Neural cell (in vitro differentiated cells): ENCODE measurements around the gene TBC1D30. TPM values are rescaled to one million over a fixed set of nuclear protein-coding genes. Genes with fewer than 3 reads are reported as not detected.

Source experiments
- H2AFZ ChIP-seq: fragments of 200-600, 300-800 bp; sonication (generic), shearing (Covaris generic); 2 replicates; pipeline ENCODE4 v1.6.0; 2014; ENCODE audit warnings: low read depth, mild to moderate bottlenecking, antibody characterized with exemption, low read length, moderate library complexity
- H3F3A ChIP-seq: fragments of 200-600 bp; shearing (Covaris generic); 2 replicates; pipeline ENCODE4 v1.6.1; 2016; ENCODE audit warnings: mild to moderate bottlenecking, moderate library complexity, mixed read lengths, antibody characterized with exemption, low read length; ENCODE audit not compliant: insufficient read depth, poor library complexity, severe bottlenecking
- H3K27ac ChIP-seq: fragments of 200-600, 300-800 bp; sonication (generic), shearing (Covaris generic); 2 replicates; pipeline ENCODE4 v1.5.1; 2014; ENCODE audit warnings: mild to moderate bottlenecking, low read length, moderate library complexity
- H3K27me3 ChIP-seq: fragments of 300-800, 200-600 bp; sonication (generic), shearing (Covaris generic); 2 replicates; pipeline ENCODE4 v1.6.0; 2014; ENCODE audit warnings: mild to moderate bottlenecking, low read depth, low read length, moderate library complexity; ENCODE audit not compliant: insufficient read depth
- H3K36me3 ChIP-seq: fragments of 300-800, 200-600 bp; sonication (generic), shearing (Covaris generic); 2 replicates; pipeline ENCODE4 v1.5.1; 2014; ENCODE audit warnings: mild to moderate bottlenecking, antibody characterized with exemption, low read length, moderate library complexity; ENCODE audit not compliant: insufficient read depth
- H3K4me2 ChIP-seq: fragments of 300-800, 200-600 bp; sonication (generic), shearing (Covaris generic); 2 replicates; pipeline ENCODE4 v1.6.0; 2014; ENCODE audit warnings: mild to moderate bottlenecking, low read length
- H3K4me3 ChIP-seq: fragments of 300-800, 200-600 bp; sonication (generic), shearing (Covaris generic); 2 replicates; pipeline ENCODE4 v1.5.1; 2014; ENCODE audit warnings: mild to moderate bottlenecking, low read length, moderate library complexity
- H3K79me2 ChIP-seq: fragments of 200-600 bp; shearing (Covaris generic); replicated peaks from 2 replicates; pipeline ENCODE4 v1.6.0; 2014; ENCODE audit warnings: mild to moderate bottlenecking, low read length, moderate library complexity; ENCODE audit not compliant: insufficient read depth
- H3K9ac ChIP-seq: fragments of 300-800, 200-600 bp; sonication (generic), shearing (Covaris generic); 2 replicates; pipeline ENCODE4 v1.6.1; 2016; ENCODE audit warnings: mild to moderate bottlenecking, low read length, mixed read lengths
- H3K9me2 ChIP-seq: fragments of 200-600 bp; shearing (Covaris generic); 2 replicates; pipeline ENCODE4 v1.6.1; 2016; ENCODE audit warnings: mild to moderate bottlenecking, low read length, mixed read lengths; ENCODE audit not compliant: insufficient read depth
- H3K9me3 ChIP-seq: fragments of 200-600, 300-800 bp; sonication (generic), shearing (Covaris generic); 2 replicates; pipeline ENCODE4 v1.6.1; 2016; ENCODE audit warnings: mild to moderate bottlenecking, mixed run types, low read length, moderate library complexity, mixed read lengths
- H4K20me1 ChIP-seq: fragments of 200-600 bp; shearing (Covaris generic); 2 replicates; pipeline ENCODE4 v1.6.1; 2016; ENCODE audit warnings: mild to moderate bottlenecking, mixed run types; ENCODE audit not compliant: insufficient read depth
- CTCF ChIP-seq: fragments of 450-650 bp; IDR thresholded peaks from 2 replicates; pipeline ENCODE4 v1.5.1; 2014; ENCODE audit warnings: antibody characterized with exemption, mild to moderate bottlenecking, moderate library complexity; ENCODE audit not compliant: poor library complexity, severe bottlenecking
- EP300 ChIP-seq: fragments of 450-650 bp; conservative IDR thresholded peaks from 2 replicates; pipeline ENCODE4 v1.6.1; 2014; ENCODE audit warnings: antibody characterized with exemption, mild to moderate bottlenecking, moderate library complexity; ENCODE audit not compliant: poor library complexity, severe bottlenecking
- EZH2 ChIP-seq: fragments of 200-600, 300-800 bp; shearing (Covaris generic), sonication (generic); IDR thresholded peaks from 2 replicates; pipeline ENCODE4 v1.6.1; 2014; ENCODE audit warnings: antibody characterized with exemption, low read length, borderline replicate concordance, mild to moderate bottlenecking; ENCODE audit not compliant: insufficient read depth, poor library complexity, severe bottlenecking
- MXI1 ChIP-seq: fragments of 450-650 bp; conservative IDR thresholded peaks from 2 replicates; pipeline ENCODE4 v1.6.1; 2014; ENCODE audit warnings: antibody characterized with exemption, mild to moderate bottlenecking; ENCODE audit not compliant: poor library complexity, severe bottlenecking
- POLR2AphosphoS5 ChIP-seq: IDR thresholded peaks from 2 replicates; pipeline ENCODE4 v1.6.1; 2012
- RAD21 ChIP-seq: fragments of 450-650 bp; conservative IDR thresholded peaks from 2 replicates; pipeline ENCODE4 v1.6.1; 2014; ENCODE audit warnings: antibody characterized with exemption, mild to moderate bottlenecking, moderate library complexity
- REST ChIP-seq: IDR thresholded peaks from 2 replicates; pipeline ENCODE4 v1.6.1; 2012; ENCODE audit warnings: borderline replicate concordance
- SMC3 ChIP-seq: fragments of 450-650 bp; conservative IDR thresholded peaks from 2 replicates; pipeline ENCODE4 v1.6.1; 2014; ENCODE audit warnings: antibody characterized with exemption, mild to moderate bottlenecking, moderate library complexity; ENCODE audit not compliant: poor library complexity
- TAF1 ChIP-seq: IDR thresholded peaks from 2 replicates; pipeline ENCODE4 v1.6.1; 2012; ENCODE audit warnings: low read depth
- polyA plus RNA-seq: library from polyadenylated mRNA; depleted of rRNA; stranded (reverse); fragments of >200 nt; gene quantifications from 2 replicates; pipeline ENCODE4 v1.2.3, GENCODE V29; 2014

TBC1D30 gene
- polyA plus RNA-seq, 1 donor from 2014 or later: 17.6 TPM

GRCh38 chr12:64864319-64864718 is 39.9 kb downstream of the TBC1D30 start:
- Histone ChIP-seq H3K9me3 (no peaks in the 10 kb centered on the region), H2AFZ (no peak overlapping the region), H3K27me3 (no peaks in the 10 kb centered on the region), H3K4me2 (no peak overlapping the region), H3K36me3 (no peaks in the 10 kb centered on the region), H3K79me2 (no peaks in the 10 kb centered on the region), H3K27ac (no peak overlapping the region), H3K9ac (no peak overlapping the region), H3K9me2 (no peaks in the 10 kb centered on the region), H3F3A (no peaks in the 10 kb centered on the region), H4K20me1 (no peaks in the 10 kb centered on the region), H3K4me3 (no peak overlapping the region)
- no peak for TF ChIP-seq RAD21

DNA sequence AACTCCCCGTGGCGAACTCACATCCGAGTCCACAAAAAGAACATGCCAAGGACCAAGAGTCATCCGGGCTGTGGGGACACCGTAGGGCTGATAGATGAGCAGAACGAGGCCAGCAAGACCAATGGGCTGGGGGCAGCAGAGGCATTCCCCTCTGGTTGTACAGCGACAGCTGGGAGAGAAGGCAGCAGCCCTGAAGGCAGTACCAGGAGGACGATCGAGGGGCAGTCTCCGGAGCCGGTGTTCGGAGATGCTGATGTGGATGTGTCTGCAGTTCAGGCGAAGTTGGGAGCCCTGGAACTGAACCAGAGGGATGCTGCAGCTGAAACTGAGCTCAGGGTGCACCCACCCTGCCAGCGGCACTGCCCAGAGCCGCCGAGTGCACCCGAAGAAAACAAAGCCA is 50.7 kb downstream of the TBC1D30 start:
- H3K4me2 ChIP-seq: no peak overlapping the region
- no peak overlapping the region for H3K27ac ChIP-seq
- no peaks in the 10 kb centered on the region for H3K27me3 ChIP-seq
- H3K9ac ChIP-seq: no peak overlapping the region
- H3K9me2 ChIP-seq: no peaks in the 10 kb centered on the region
- H3K4me3 ChIP-seq: no peak overlapping the region
- H3K36me3 ChIP-seq: peaks cover 3% of the 10 kb centered on the region
- H4K20me1 ChIP-seq: no peaks in the 10 kb centered on the region
- H3K79me2 ChIP-seq: no peaks in the 10 kb centered on the region
- H3F3A ChIP-seq: no peaks in the 10 kb centered on the region
- no peak overlapping the region for H2AFZ ChIP-seq
- H3K9me3 ChIP-seq: no peaks in the 10 kb centered on the region
- TF ChIP-seq POLR2AphosphoS5 (no peak), RAD21 (no peak), EP300 (no peak), CTCF (no peak), EZH2 (no peak), SMC3 (no peak), TAF1 (no peak), REST (no peak), MXI1 (no peak)

- no peaks in the 10 kb centered on the region for H3F3A ChIP-seq
- peaks cover 3% of the 10 kb centered on the region for H3K36me3 ChIP-seq
- no peak for TF ChIP-seq RAD21
- no peak for TF ChIP-seq TAF1
- no peak for TF ChIP-seq REST
- TF ChIP-seq SMC3: no peak
- TF ChIP-seq POLR2AphosphoS5: no peak
- no peak for TF ChIP-seq CTCF
- TF ChIP-seq MXI1: no peak
- TF ChIP-seq EP300: no peak
- TF ChIP-seq EZH2: no peak
- H3K27ac ChIP-seq: no peak overlapping the region
- no peaks in the 10 kb centered on the region for H3K9me3 ChIP-seq
- H2AFZ ChIP-seq: no peak overlapping the region
- H3K4me3 ChIP-seq: no peak overlapping the region
- no peaks in the 10 kb centered on the region for H3K27me3 ChIP-seq
- H3K79me2 ChIP-seq: no peaks in the 10 kb centered on the region
- H3K4me2 ChIP-seq: no peak overlapping the region
- H4K20me1 ChIP-seq: no peaks in the 10 kb centered on the region
- H3K9ac ChIP-seq: no peak overlapping the region
- no peaks in the 10 kb centered on the region for H3K9me2 ChIP-seq
Observed at GRCh38 chr12:64876388-64877071, 52.1 kb downstream of the TBC1D30 start.
